Posterior vena cava (tissue), 2 donors: Measurements from ENCODE around the gene ZNF214. TPM values are rescaled to one million over a fixed set of nuclear protein-coding genes. Genes with fewer than 3 reads are reported as not detected.
"Not testable (repeated sequence)": the region's sequence is repeated elsewhere in the genome, so short reads cannot be mapped to it uniquely, and the experiment has no call there.

Experiments used
- DNase-seq: peaks from one replicate; pipeline ENCODE4 v3.0.0-alpha.2; 2020; ENCODE audit warnings: low spot score
- intact Hi-C, 2 donors: fragments of 100-400 bp; cut with DNase I; formaldehyde crosslinking; loops; one replicate each; pipeline versions ENCODE4 v1.14.1 to v1.14.2; 2022 to 2023
- total RNA-seq, 2 donors: library from RNA; stranded (reverse); fragmentation: NEBNext Ultra II Directional; extraction: Animal tissue kit (Norgen Biotek cat#: 25700); gene quantifications; one replicate each; pipeline ENCODE4 v1.2.1, GENCODE V29; 2021
- donor health status: DM: yes; HTN: yes; CAD: no.
- donor health status: DM: yes; HTN: yes; CAD: no.

ZNF214 gene
- total RNA-seq, 2 donors from 2014 or later, result 1.0 to 1.8 TPM

DNA sequence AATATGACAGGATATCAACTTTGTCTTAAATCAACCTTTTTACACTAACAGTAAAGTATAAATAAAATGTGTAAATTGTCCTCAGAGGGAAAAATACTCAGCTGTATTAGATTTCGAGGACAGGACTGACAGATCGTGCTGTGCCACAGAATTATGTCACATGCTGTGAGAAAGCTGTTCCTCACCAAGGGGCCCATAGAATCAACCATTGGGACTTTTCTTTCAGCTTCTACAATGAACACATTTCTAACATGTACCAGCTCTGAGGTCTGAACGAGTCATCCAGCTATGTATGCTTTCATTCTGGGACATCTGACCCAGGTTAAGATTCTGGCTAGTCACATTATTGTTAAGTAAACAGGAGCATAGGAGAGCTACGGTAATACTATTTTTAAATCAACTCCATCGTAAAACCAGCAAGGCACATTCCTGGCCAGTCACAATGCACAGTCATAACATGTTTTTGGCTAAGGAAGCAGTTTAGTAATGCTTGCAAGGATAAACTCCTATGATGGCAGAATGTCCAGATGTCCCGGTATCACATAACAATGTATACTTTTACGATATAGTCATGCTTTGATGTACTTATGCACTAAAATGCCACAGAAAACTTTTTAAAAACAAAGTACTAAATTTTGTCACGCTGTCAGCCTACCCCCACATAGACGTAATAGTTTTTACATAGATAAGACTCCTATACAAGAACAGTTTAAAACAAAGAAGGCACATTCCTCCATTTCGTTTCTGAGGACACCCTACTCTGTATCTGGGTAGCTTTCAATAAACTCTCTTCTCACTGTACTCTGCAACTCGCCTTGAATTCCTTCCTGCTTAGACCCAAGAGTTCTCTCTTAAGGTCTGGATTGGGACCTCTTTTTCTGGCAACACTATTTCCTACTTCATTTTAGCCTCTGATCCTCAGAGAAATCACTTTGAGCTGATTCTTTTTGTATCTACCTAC lies 27.4 kb downstream of the ZNF214 start:
- DNase-seq, result no peak
- intact Hi-C loops, result no loop called here

DNA sequence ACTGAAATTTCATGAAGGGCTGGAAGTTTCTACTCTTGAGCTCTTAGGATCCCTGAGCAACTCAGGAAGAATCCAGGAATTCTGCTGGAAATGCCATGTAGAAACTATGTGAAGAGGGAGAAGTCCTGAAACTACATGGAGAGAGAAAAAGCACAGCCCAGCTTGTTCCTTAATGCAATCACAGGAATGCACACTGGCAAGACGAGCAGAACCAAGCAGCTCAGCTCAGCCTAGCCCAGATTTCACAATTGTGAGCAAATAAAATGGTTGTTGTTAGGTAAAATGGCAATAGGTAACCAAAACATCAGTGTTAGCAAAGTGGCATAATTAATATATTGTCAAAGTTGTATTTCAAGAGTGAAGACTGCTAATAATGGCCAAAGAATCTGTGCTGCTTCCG lies 28.1 kb downstream of the ZNF214 start:
- intact Hi-C loops, result no loop called here

DNA sequence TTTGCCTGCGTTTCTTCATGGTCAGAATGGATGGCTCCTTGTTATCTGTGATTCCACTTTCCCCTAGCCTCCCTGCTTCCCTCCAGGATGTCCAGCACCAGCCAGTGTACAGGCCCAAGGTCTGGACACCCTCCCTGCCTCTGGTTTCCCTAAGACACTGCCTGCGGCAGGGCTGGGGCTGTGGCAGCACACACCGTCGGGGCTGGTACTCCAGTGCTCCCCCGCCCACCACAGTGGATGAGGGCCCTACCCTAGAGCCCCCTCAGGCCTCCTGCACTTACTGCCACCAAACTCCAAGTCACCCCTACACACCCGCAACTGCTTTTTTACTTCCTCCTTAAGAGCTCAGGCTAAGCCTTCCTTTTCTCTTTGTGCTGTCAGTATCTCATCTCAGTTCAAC lies 28.9 kb downstream of the ZNF214 start:
- intact Hi-C loops, result no loop called here
- no peak for DNase-seq

More for the DNA sequence above, 28.1 kb downstream of the ZNF214 start:
- DNase-seq, result no peak

DNA sequence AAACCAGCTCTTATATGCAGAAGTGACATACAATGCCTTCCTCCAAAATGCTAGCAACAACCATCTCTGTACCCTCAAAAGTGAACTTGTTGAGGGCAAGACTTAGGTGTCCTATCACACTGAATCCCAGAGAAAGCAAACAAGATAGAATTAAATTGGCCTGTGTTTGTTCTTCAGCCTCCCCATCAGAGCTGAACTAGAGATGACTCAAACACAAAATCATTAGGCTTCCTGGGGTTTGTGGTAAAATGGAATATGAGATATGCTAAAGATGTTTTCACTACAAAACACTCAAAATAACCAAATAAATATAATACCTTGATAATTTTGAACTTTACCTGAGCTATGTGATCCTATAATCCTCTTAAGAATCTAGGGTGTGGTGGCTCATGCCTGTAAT lies 31.6 kb downstream of the ZNF214 start:
- DNase-seq, result no peak
- intact Hi-C loops, result no loop called here

DNA sequence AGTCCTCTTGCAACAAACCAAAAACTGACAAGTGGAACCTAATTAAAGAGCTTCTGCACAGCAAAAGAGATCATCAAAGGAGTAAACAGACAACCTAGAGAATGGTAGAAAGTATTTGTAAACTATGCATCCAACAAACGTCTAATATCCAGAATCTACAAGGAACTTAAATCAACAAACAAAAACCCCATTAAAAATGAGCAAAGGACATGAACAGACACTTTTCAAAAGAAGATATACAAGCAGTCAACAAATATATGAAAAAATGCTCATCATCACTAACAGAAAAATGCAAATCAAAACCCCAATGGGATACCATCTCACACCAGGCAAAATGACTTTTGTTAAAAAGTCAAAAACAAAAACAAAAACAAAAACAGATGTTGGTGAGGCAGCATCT lies 33.7 kb downstream of the ZNF214 start:
- intact Hi-C loops, result no loop called here
- DNase-seq, result no peak

DNA sequence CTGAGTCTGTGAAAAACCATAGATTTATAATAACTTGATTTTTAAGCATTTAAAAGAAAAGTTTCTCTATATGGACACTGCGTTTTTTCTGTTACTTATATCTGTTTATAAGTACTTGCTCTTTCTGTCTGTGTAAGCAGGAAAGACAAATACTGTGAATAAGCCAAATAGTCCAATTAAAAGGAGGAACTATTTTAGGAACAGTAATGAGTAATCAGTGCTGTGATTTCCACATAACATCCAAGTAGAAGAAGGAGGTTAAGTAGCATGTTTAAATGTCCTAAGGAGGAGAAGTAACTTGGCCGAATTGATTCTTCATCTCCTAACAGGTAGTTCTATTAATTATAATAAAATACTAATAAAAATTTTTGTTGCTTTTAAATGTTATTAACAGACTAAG lies 40.8 kb downstream of the ZNF214 start:
- DNase-seq, result no peak
- intact Hi-C loops, result no loop called here

DNA sequence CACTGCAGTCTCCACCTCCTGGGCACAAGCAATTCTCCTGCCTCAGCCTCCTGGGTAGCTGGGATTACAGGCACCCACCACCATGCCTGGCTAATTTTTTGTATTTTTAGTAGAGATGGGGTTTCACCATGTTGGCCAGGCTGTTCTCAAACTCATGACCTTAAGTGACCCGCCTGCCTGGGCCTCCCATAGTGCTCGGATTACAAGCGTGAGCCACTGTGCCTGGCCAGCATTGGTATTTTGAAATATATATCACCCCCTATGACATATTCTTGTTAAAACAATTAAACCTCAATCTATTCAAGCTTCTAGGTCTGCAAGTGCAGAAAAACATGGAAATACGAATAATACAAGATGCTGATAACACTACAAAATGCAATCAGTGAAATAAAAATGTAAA lies 50.3 kb downstream of the ZNF214 start:
- DNase-seq, intact Hi-C loops: not testable (repeated sequence)

DNA sequence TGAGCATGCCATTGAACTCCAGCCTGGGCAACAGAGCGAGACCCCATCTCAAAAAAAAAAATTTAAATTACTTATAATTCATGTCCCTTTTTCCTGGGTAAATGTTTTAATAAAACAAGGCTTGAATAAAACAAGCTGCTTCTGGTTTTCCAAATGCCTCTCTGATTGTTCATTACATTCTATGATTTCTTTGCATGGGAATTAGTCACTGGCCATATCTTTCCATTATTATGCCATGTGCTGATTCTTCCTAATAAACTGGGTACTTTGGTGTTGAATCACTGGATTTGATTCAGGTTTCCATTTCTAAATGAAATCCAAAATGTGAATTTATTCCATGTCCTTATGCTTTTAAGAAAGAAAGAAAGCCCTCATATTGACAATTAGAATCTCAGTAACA lies 51.3 kb downstream of the ZNF214 start:
- no peak for DNase-seq
- intact Hi-C loops, result no loop called here

DNA sequence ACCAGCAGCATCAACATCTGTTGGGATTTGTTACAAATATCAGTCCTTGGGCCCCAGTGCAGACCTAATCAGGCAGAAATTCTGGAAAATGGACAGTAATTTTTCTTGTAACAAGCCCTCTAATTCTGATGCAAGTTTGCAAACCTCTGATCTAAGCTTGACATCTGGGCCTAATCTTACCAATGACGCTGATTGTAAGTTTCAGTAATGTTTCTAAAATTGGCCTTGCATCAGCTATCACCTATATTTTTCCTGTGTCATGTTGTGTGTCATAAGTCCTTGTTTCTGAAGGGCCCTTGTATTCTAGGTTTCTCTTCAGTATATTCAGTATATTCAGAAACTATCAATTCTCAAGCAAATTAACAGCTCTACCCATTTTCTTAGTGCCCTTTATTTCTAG lies 57.5 kb downstream of the ZNF214 start:
- DNase-seq, result no peak
- intact Hi-C loops, result no loop called here

DNA sequence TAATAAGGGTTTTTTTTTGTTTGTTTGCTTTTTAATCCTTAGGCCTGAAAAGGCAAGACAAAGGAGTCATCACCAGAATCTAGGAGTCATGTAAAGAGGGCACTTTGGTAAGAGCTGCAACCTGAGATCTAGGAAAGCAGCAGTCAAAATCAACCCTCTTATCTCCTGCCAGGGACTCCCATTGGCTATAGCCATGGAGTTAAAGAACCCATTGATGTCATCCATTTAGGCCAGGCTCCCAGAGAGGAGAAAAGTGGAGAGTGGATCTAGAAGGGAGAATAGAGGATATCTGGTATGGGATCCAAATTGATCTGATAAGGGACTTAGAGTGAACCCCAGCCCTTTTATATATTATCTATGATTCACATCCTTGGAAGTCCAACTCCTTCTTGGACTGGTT lies 58.0 kb downstream of the ZNF214 start:
- intact Hi-C loops, result no loop called here

DNA sequence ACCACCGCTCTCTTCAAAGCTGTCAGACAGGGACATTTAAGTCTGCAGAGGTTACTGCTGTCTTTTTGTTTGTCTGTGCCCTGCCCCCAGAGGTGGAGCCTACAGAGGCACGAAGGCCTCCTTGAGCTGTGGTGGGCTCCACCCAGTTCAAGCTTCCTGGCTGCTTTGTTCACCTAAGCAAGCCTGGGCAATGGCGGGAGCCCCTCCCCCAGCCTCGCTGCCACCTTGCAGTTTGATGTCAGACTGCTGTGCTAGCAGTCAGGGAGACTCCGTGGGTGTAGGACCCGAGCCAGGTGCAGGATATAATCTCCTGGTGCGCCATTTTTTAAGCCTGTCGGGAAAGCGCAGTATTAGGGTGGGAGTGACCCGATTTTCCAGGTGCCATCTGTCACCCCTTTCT lies 65.9 kb downstream of the ZNF214 start:
- DNase-seq, intact Hi-C loops: not testable (repeated sequence)

More for the DNA sequence above, 58.0 kb downstream of the ZNF214 start:
- no peak for DNase-seq

Other genes starting within 250 kb of the ZNF214 start
- under 1 TPM in 1 of 2 donors, not detected in 1; 0.10 TPM for gene OR2AG2, start 248.4 kb downstream of the ZNF214 start, total RNA-seq
- gene OR2AG1, start 237.3 kb downstream of the ZNF214 start, total RNA-seq, result not detected
- gene OR6A2, start 220.7 kb downstream of the ZNF214 start, total RNA-seq, result under 1 TPM in 1 of 2 donors, not detected in 1; 0.33 TPM
- not detected for gene OR10A5, start 174.7 kb downstream of the ZNF214 start, total RNA-seq
- gene OR10A2, start 157.3 kb downstream of the ZNF214 start, total RNA-seq, result not detected
- not detected for gene OR10A4, start 143.7 kb downstream of the ZNF214 start, total RNA-seq
- not detected for gene OR2D2, start 127.8 kb downstream of the ZNF214 start, total RNA-seq
- not detected for gene OR2D3, start 99.3 kb downstream of the ZNF214 start, total RNA-seq
- gene ZNF215, start 93.9 kb downstream of the ZNF214 start, total RNA-seq, result 1 to 10 TPM; 1.3 to 1.5 TPM
- gene NLRP14, start 133 bp upstream of the ZNF214 start, total RNA-seq, result not detected
- gene RBMXL2, start 68.7 kb upstream of the ZNF214 start, total RNA-seq, result not detected
- gene SYT9, start 231.6 kb upstream of the ZNF214 start, total RNA-seq, result under 1 TPM in 1 of 2 donors, not detected in 1; 0.10 TPM